ENCODE measurements around the gene DIS3L2. TPM values are rescaled to one million over a fixed set of nuclear protein-coding genes. Genes with fewer than 3 reads are reported as not detected.
"Not testable (repeated sequence)": the region's sequence is repeated elsewhere in the genome, so short reads cannot be mapped to it uniquely, and the experiment has no call there.

DIS3L2 gene
- total and polyA plus RNA-seq, 10 donors, result 9.1 to 59.8 (median 35.4) TPM

DNA sequence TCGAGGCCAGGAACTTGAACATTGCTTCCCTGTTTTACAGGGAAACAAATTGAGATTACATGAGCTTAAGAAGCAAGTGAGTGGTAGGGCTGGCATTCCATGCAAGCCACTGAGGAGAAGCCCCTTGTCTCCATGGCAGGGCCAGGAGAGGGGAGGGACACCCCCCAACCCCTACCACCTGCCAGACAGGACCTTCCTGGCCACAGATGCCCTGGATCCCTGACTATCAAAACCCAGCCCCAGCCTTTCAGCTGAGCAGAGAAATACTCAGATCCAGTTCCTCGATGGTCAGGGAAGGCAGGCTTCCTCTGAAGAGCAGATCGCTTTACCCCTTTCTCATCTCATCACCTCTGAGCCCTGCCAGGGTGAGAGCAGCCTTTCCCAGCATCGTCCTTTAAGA is 363.3 kb downstream of the DIS3L2 start:
- H3K9me3 ChIP-seq, result no peaks in the 10 kb centered on the region
- peaks cover 0 to 58% (median 4%) of the 10 kb centered on the region in 6 donors for H3K4me1 ChIP-seq
- no peak overlapping the region for H3K27ac ChIP-seq
- intact Hi-C loops (cut with DNase I; ENCODE audit: low total_unique reads), result loop anchor here (5.0 kb wide), 3 partner anchors 118 to 417 kb away; partner anchors contain the start of gene NPPC
- TF ChIP-seq CTCF (IDR thresholded peaks at IDR 0.05 in 8 of 11, conservative IDR thresholded peaks at IDR 0.05 in 3 of 11) (no peak), POLR2A (IDR thresholded peaks at IDR 0.05) (no peak), POLR2AphosphoS5 (IDR thresholded peaks at IDR 0.05) (no peak)
- WGBS, 5 donors, result 88 to 92% (median 90%) methylated on average over 3 to 4 of the region's 4 CpGs
- H3K36me3 ChIP-seq, result peaks cover 0 to 2% (median 0%) of the 10 kb centered on the region in 6 donors
- H3K27me3 ChIP-seq (replicated peaks in 1 of 7), result no peaks in the 10 kb centered on the region
- DNase-seq, result peak; percentile 45
- no peak overlapping the region for H3K4me3 ChIP-seq

GRCh38 chr2:232325324-232326273 is 364.1 kb downstream of the DIS3L2 start:
- whole genome bisulfite sequencing, 5 donors, result 76 to 88% (median 81%) methylated on average over 11 to 23 of the region's 24 CpGs
- DNase-seq, result peak; percentile 92
- H3K27ac ChIP-seq, result no peak overlapping the region
- TF ChIP-seq POLR2AphosphoS5 (IDR thresholded peaks at IDR 0.05), result no peak
- peak in 10 of 11 experiments; percentile 36 to 88 (median 80) for TF ChIP-seq CTCF (IDR thresholded peaks at IDR 0.05 in 8 of 11, conservative IDR thresholded peaks at IDR 0.05 in 3 of 11)
- H3K4me1 ChIP-seq, result peaks cover 0 to 51% (median 4%) of the 10 kb centered on the region in 6 donors
- no peaks in the 10 kb centered on the region for H3K9me3 ChIP-seq
- H3K27me3 ChIP-seq (replicated peaks in 1 of 7), result no peaks in the 10 kb centered on the region
- H3K36me3 ChIP-seq, result peaks cover 0 to 10% (median 0%) of the 10 kb centered on the region in 6 donors
- intact Hi-C loops (cut with DNase I; ENCODE audit: low total_unique reads), result loop anchor here (5.0 kb wide), 3 partner anchors 117 to 418 kb away; partner anchors contain the start of gene NPPC
- H3K4me3 ChIP-seq, result no peak overlapping the region

- H3K27ac ChIP-seq; H3K4me3 ChIP-seq; H3K27me3 ChIP-seq (replicated peaks in 1 of 7); H3K9me3 ChIP-seq: not testable (repeated sequence)
- intact Hi-C loops (cut with DNase I; ENCODE audit: low total_unique reads), result loop anchor here (5.0 kb wide), 3 partner anchors 116 to 419 kb away; partner anchors contain the start of gene NPPC
- Histone ChIP-seq H3K36me3 (peaks cover 0 to 17% (median 0%) of the 10 kb centered on the region in 6 donors), H3K4me1 (peaks cover 0 to 42% (median 2%) of the 10 kb centered on the region in 6 donors)
- DNase-seq, result peak; percentile 41
- 62 to 67% (median 65%) methylated on average over 8 to 10 of the region's 12 CpGs for WGBS, 5 donors
- TF ChIP-seq CTCF (IDR thresholded peaks at IDR 0.05 in 8 of 11, conservative IDR thresholded peaks at IDR 0.05 in 3 of 11), result peak in 7 of 11 experiments; percentile 46 to 79 (median 66)
These were observed 365.0 kb downstream of the DIS3L2 start for GRCh38 chr2:232326274-232327104.
